Immature natural killer cell (primary cell): ENCODE data around the gene PPP1R26. TPM values are rescaled to one million over a fixed set of nuclear protein-coding genes. Genes with fewer than 3 reads are reported as not detected.
"Not testable (repeated sequence)": the region's sequence is repeated elsewhere in the genome, so short reads cannot be mapped to it uniquely, and the experiment has no call there.

Source experiments
- DNase-seq, 3 donors: peaks; one replicate each; pipeline ENCODE4 v3.0.0; 2022; ENCODE audit warnings: mixed read lengths in 1 of 3
- H3K27ac Mint-ChIP-seq, 6 donors: one replicate each; pipeline ENCODE4 v1.8.0; 2020; ENCODE audit warnings: mixed read lengths in 6 of 6, mild to moderate bottlenecking in 5 of 6, inconsistent platforms in 4 of 6, moderate library complexity in 3 of 6
- H3K27me3 Mint-ChIP-seq, 3 donors: one replicate each; pipeline ENCODE4 v1.8.0; 2020 to 2021; ENCODE audit warnings: low read depth in 3 of 3, mild to moderate bottlenecking in 3 of 3, mixed read lengths in 3 of 3, moderate library complexity in 3 of 3, inconsistent platforms in 1 of 3
- H3K36me3 Mint-ChIP-seq, 3 donors: one replicate each; pipeline ENCODE4 v1.8.0; 2020; ENCODE audit warnings: mixed read lengths in 3 of 3, inconsistent platforms in 2 of 3, mild to moderate bottlenecking in 2 of 3
- H3K4me1 Mint-ChIP-seq, 2 donors: one replicate each; pipeline ENCODE4 v1.8.0; 2020; ENCODE audit warnings: inconsistent platforms in 2 of 2, mild to moderate bottlenecking in 2 of 2, mixed read lengths in 2 of 2, moderate library complexity in 1 of 2
- H3K4me3 Mint-ChIP-seq, 5 donors: one replicate each; pipeline ENCODE4 v1.8.0; 2020; ENCODE audit warnings: mild to moderate bottlenecking in 5 of 5, mixed read lengths in 5 of 5, inconsistent platforms in 3 of 5, moderate library complexity in 3 of 5
- H3K9me3 Mint-ChIP-seq, 6 donors: one replicate each; pipeline ENCODE4 v1.8.0; 2020; ENCODE audit warnings: mild to moderate bottlenecking in 6 of 6, mixed read lengths in 6 of 6, inconsistent platforms in 4 of 6, moderate library complexity in 3 of 6
- polyA plus RNA-seq, 3 donors: library from polyadenylated mRNA; unstranded; fragments of 300-500 nt; fragmentation: Illumina TruSeq; gene quantifications; one replicate each; pipeline ENCODE4 v1.2.3, GENCODE V29; 2021

PPP1R26 gene
- polyA plus RNA-seq, 3 donors from 2014 or later = 0.29 to 1.2 (median 0.39) TPM

GRCh38 chr9:135448663-135449100 lies 30.9 kb upstream of the PPP1R26 start:
- H3K36me3 Mint-ChIP-seq = no peaks in the 10 kb centered on the region
- H3K27me3 Mint-ChIP-seq = peaks cover 1 to 4% (median 2%) of the 10 kb centered on the region in 3 donors
- H3K27ac Mint-ChIP-seq = no peak overlapping the region
- no peak for DNase-seq
- H3K4me1 Mint-ChIP-seq = no peaks in the 10 kb centered on the region
- H3K9me3 Mint-ChIP-seq = no peaks in the 10 kb centered on the region
- H3K4me3 Mint-ChIP-seq = no peak overlapping the region

GRCh38 chr9:135449532-135449931 lies 30.1 kb upstream of the PPP1R26 start:
- H3K4me3 Mint-ChIP-seq, H3K27ac Mint-ChIP-seq, H3K9me3 Mint-ChIP-seq, DNase-seq, H3K4me1 Mint-ChIP-seq, H3K27me3 Mint-ChIP-seq, H3K36me3 Mint-ChIP-seq: not testable (repeated sequence)

GRCh38 chr9:135450956-135451355 lies 28.6 kb upstream of the PPP1R26 start:
- no peak for DNase-seq
- Mint-ChIP-seq H3K9me3 (no peaks in the 10 kb centered on the region), H3K4me3 (no peak overlapping the region), H3K4me1 (no peaks in the 10 kb centered on the region), H3K36me3 (no peaks in the 10 kb centered on the region), H3K27me3 (peaks cover 1 to 8% (median 2%) of the 10 kb centered on the region in 3 donors), H3K27ac (no peak overlapping the region)

GRCh38 chr9:135451909-135452308 lies 27.7 kb upstream of the PPP1R26 start:
- not testable (repeated sequence) for H3K27me3 Mint-ChIP-seq, H3K9me3 Mint-ChIP-seq, H3K4me3 Mint-ChIP-seq, H3K36me3 Mint-ChIP-seq, H3K4me1 Mint-ChIP-seq, H3K27ac Mint-ChIP-seq, DNase-seq

- Mint-ChIP-seq H3K4me3 (no peak overlapping the region), H3K27me3 (peaks cover 0 to 7% (median 5%) of the 10 kb centered on the region in 3 donors), H3K27ac (no peak overlapping the region), H3K36me3 (no peaks in the 10 kb centered on the region), H3K4me1 (no peaks in the 10 kb centered on the region), H3K9me3 (no peaks in the 10 kb centered on the region)
- no peak for DNase-seq
These were observed 24.8 kb upstream of the PPP1R26 start for GRCh38 chr9:135454737-135455136.

GRCh38 chr9:135455401-135456030 lies 24.1 kb upstream of the PPP1R26 start:
- DNase-seq = no peak
- no peaks in the 10 kb centered on the region for H3K36me3 Mint-ChIP-seq
- no peak overlapping the region for H3K4me3 Mint-ChIP-seq
- H3K4me1 Mint-ChIP-seq = no peaks in the 10 kb centered on the region
- H3K27ac Mint-ChIP-seq = no peak overlapping the region
- H3K27me3 Mint-ChIP-seq = peaks cover 2 to 7% (median 5%) of the 10 kb centered on the region in 3 donors
- no peaks in the 10 kb centered on the region for H3K9me3 Mint-ChIP-seq

- no peak overlapping the region for H3K4me3 Mint-ChIP-seq
- H3K27me3 Mint-ChIP-seq = peaks cover 2 to 7% (median 5%) of the 10 kb centered on the region in 3 donors
- H3K27ac Mint-ChIP-seq = no peak overlapping the region
- H3K4me1 Mint-ChIP-seq = no peaks in the 10 kb centered on the region
- no peaks in the 10 kb centered on the region for H3K9me3 Mint-ChIP-seq
- DNase-seq = no peak
- H3K36me3 Mint-ChIP-seq = no peaks in the 10 kb centered on the region
These were observed 23.0 kb upstream of the PPP1R26 start for GRCh38 chr9:135456436-135457104.

GRCh38 chr9:135458478-135458877 lies 21.1 kb upstream of the PPP1R26 start:
- not testable (repeated sequence) for DNase-seq, H3K9me3 Mint-ChIP-seq, H3K27me3 Mint-ChIP-seq, H3K4me1 Mint-ChIP-seq, H3K4me3 Mint-ChIP-seq, H3K27ac Mint-ChIP-seq, H3K36me3 Mint-ChIP-seq

GRCh38 chr9:135461936-135462335 lies 17.6 kb upstream of the PPP1R26 start:
- H3K27ac Mint-ChIP-seq = no peak overlapping the region
- no peaks in the 10 kb centered on the region for H3K4me1 Mint-ChIP-seq
- no peaks in the 10 kb centered on the region for H3K36me3 Mint-ChIP-seq
- DNase-seq = no peak
- no peaks in the 10 kb centered on the region for H3K9me3 Mint-ChIP-seq
- H3K4me3 Mint-ChIP-seq = no peak overlapping the region
- H3K27me3 Mint-ChIP-seq = peaks cover 1 to 5% (median 2%) of the 10 kb centered on the region in 3 donors

- DNase-seq = no peak
- Mint-ChIP-seq H3K9me3 (no peaks in the 10 kb centered on the region), H3K27me3 (peaks cover 2 to 6% (median 3%) of the 10 kb centered on the region in 3 donors), H3K27ac (no peak overlapping the region), H3K4me3 (no peak overlapping the region), H3K4me1 (no peaks in the 10 kb centered on the region), H3K36me3 (no peaks in the 10 kb centered on the region)
These were observed 16.4 kb upstream of the PPP1R26 start for GRCh38 chr9:135463140-135463539.

GRCh38 chr9:135464181-135464580 lies 15.4 kb upstream of the PPP1R26 start:
- no peak overlapping the region for H3K27ac Mint-ChIP-seq
- H3K4me3 Mint-ChIP-seq = no peak overlapping the region
- peaks cover 2 to 4% of the 10 kb centered on the region in 2 donors for H3K4me1 Mint-ChIP-seq
- DNase-seq = no peak
- H3K27me3 Mint-ChIP-seq = peaks cover 3 to 6% (median 3%) of the 10 kb centered on the region in 3 donors
- H3K36me3 Mint-ChIP-seq = no peaks in the 10 kb centered on the region
- no peaks in the 10 kb centered on the region for H3K9me3 Mint-ChIP-seq

GRCh38 chr9:135468854-135469521 lies 10.6 kb upstream of the PPP1R26 start:
- Mint-ChIP-seq H3K36me3 (no peaks in the 10 kb centered on the region), H3K27me3 (peaks cover 3 to 13% (median 4%) of the 10 kb centered on the region in 3 donors), H3K4me1 (peaks cover 2 to 4% of the 10 kb centered on the region in 2 donors), H3K4me3 (peak overlapping the region in 2 of 5 donors; percentile 55 to 57), H3K9me3 (no peaks in the 10 kb centered on the region), H3K27ac (no peak overlapping the region)
- no peak for DNase-seq

GRCh38 chr9:135471791-135472640 lies 7.6 kb upstream of the PPP1R26 start:
- H3K36me3 Mint-ChIP-seq = no peaks in the 10 kb centered on the region
- H3K9me3 Mint-ChIP-seq = no peaks in the 10 kb centered on the region
- no peak for DNase-seq
- H3K27ac Mint-ChIP-seq = no peak overlapping the region
- H3K4me1 Mint-ChIP-seq = peaks cover 2 to 4% of the 10 kb centered on the region in 2 donors
- no peak overlapping the region for H3K4me3 Mint-ChIP-seq
- H3K27me3 Mint-ChIP-seq = peaks cover 0 to 17% (median 3%) of the 10 kb centered on the region in 3 donors
